ENCODE results near the gene CDKN2D.

Gene CDKN2D

DNA sequence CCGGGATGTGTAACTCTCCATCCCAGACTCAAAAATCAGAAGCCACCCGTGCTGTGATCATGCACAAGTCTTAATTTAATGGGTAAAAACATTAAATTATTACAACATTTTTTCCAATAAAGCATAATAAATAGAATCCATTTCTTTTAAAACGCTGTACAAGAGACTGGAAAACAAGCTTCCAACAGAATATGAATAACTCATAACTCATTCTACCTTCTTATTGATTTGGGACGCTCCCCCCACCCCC, 2.4 kb downstream of the CDKN2D start:
- Histone ChIP-seq H3K27ac (peak overlapping the region; percentile 50), H3K36me3 (peaks cover 47% of the 10 kb centered on the region), H3K4me3 (ENCODE audit: low read depth, low read length) (peak overlapping the region; percentile 23), H3K27me3 (ENCODE audit: insufficient read depth, low read depth, severe bottlenecking) (no peaks in the 10 kb centered on the region), H3K9me3 (ENCODE audit: severe bottlenecking) (no peaks in the 10 kb centered on the region)
- TF ChIP-seq, protein P1, sequence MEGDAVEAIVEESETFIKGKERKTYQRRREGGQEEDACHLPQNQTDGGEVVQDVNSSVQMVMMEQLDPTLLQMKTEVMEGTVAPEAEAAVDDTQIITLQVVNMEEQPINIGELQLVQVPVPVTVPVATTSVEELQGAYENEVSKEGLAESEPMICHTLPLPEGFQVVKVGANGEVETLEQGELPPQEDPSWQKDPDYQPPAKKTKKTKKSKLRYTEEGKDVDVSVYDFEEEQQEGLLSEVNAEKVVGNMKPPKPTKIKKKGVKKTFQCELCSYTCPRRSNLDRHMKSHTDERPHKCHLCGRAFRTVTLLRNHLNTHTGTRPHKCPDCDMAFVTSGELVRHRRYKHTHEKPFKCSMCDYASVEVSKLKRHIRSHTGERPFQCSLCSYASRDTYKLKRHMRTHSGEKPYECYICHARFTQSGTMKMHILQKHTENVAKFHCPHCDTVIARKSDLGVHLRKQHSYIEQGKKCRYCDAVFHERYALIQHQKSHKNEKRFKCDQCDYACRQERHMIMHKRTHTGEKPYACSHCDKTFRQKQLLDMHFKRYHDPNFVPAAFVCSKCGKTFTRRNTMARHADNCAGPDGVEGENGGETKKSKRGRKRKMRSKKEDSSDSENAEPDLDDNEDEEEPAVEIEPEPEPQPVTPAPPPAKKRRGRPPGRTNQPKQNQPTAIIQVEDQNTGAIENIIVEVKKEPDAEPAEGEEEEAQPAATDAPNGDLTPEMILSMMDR (IDR thresholded peaks at IDR 0.05; ENCODE audit: low read depth, low read length) = no peak
- no peak for DNase-seq

DNA sequence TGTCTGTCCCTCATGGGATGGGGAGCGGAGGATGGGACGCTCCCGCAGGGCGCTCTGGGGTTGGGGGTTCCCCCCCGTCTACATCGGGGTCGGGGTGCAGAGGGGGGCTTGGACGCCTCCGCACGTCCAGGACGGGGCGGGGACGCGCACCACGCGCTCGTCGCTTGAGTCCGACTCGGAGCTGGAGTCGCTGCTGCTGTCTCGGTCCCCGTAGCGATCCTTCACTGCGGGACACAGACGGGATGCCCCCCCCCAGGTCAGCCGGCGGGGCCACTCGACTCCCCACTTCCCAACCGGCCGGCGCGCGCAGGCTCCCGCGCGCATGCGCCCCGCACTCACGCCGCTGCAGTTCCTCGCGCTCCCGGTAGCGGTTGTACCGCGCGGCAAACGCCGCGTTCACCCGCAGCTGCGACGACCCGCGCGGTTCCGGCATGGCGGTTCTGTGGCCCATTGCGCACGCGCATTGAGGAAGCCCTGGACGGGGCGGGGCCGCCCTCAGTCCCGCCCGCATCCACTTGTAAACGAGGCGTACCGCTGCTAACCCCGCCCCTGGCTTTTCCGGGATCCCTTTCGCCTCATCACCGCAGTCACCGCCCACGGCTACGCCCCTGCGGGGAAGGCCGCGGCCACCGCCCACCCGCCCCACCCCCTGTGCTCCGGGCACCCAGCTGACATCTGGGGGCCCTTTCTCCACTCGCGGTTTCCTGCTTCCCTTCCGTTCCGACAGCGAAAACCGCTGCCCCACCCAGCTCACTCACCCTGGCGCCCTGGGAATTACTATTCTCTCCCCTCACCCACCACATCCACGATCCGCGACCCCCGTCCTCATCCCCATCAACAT, 3.0 kb downstream of the CDKN2D start, which contains the start of gene KRI1:
TSS of gene KRI1 (minus strand) at position 444 of the 841 bp plus-strand sequence. CDS start at position 433, 11 bp downstream.
- Histone ChIP-seq H3K4me3 (ENCODE audit: low read depth, low read length) (peak within 1 kb of the TSS; percentile 92), H3K9me3 (ENCODE audit: severe bottlenecking) (no peaks in the 10 kb centered on the region), H3K36me3 (peaks cover 52% of the 10 kb centered on the region), H3K27me3 (ENCODE audit: insufficient read depth, low read depth, severe bottlenecking) (no peaks in the 10 kb centered on the region), H3K27ac (peak within 1 kb of the TSS; percentile 98)
- peak; percentile 99 for DNase-seq
- TF ChIP-seq, protein P1 (IDR thresholded peaks at IDR 0.05; ENCODE audit: low read depth, low read length) = peak; percentile 43

DNA sequence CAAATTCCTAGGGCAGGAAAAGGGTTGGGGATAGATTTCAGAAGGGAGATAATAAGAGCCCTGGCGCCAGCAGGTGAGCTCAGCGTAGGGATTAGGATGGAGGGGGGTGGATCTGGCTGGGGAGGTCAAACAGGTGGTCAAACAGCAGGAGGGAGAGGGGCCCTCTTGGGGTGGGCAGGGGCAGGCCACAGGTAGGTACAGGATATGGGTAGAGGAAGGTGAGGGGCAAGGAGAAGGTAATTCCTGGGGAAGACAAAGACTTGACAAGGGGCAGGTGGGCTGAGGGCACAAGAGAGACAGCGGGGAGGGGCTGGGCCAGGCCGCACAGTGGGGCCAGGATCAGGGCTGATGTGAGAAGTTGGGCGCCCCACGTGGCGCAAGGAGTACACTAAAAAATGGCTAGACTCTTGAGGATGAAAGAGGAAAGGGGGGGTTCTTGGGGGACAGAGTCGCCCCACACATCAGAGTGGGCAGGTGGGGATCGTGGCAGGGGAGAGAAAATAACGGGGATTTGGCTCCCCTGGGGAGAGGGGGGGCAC, 3.7 kb downstream of the CDKN2D start:
- Histone ChIP-seq H3K27me3 (ENCODE audit: insufficient read depth, low read depth, severe bottlenecking) (no peaks in the 10 kb centered on the region), H3K9me3 (ENCODE audit: severe bottlenecking) (no peaks in the 10 kb centered on the region), H3K4me3 (ENCODE audit: low read depth, low read length) (peak overlapping the region; percentile 92), H3K27ac (peak overlapping the region; percentile 98), H3K36me3 (peaks cover 59% of the 10 kb centered on the region)
- peak; percentile 89 for DNase-seq
- TF ChIP-seq, protein P1 (IDR thresholded peaks at IDR 0.05; ENCODE audit: low read depth, low read length) = peak; percentile 39

DNA sequence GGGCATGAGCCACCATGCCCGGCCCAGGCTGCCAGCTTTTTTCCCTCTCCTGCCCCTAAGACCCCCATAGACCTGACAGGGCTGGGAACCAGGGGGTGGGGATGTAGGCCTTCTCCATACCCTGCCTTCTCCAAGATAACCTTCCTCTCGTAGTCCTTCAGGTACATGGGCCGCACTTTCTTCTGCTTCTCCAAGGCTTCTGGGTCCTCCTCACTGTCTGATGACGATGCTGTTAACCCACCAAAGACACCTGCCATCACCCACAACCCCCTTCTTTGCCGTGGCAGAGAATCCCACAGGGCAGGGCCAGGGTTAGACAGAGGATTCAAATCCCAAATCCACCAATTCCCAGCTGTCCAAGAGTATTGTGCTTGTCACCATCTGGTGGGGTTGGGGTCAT, 6.2 kb downstream of the CDKN2D start:
- Histone ChIP-seq H3K27ac (peak overlapping the region; percentile 98; the same call in 1 of the 2 replicates), H3K9me3 (ENCODE audit: severe bottlenecking) (no peaks in the 10 kb centered on the region), H3K27me3 (ENCODE audit: insufficient read depth, low read depth, severe bottlenecking) (no peaks in the 10 kb centered on the region), H3K36me3 (peaks cover 84% of the 10 kb centered on the region), H3K4me3 (ENCODE audit: low read depth, low read length) (no peak overlapping the region)
- TF ChIP-seq, protein P1 (IDR thresholded peaks at IDR 0.05; ENCODE audit: low read depth, low read length) = no peak
- DNase-seq = no peak

DNA sequence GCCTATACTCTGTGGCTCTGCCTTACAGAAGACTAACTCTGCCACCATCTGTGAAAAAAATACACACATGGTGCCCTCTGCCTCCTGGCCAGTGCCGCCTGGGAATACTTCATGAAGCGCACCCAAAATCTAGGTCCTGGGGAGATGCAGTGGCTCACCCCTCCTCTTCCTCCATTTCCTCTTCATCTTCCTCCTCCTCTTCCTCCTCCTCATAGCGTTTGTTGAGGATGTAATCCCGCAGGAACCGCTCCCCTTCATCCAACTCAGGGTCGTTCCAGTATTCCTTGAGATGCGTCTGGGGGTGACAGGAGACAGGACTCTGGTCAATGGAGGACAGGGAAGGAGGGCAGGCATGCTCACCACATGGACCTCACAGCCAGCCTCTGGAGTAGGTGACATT, 8.6 kb downstream of the CDKN2D start:
- Histone ChIP-seq H3K36me3 (peaks cover 96% of the 10 kb centered on the region), H3K4me3 (ENCODE audit: low read depth, low read length) (no peak overlapping the region), H3K27ac (no peak overlapping the region), H3K27me3 (ENCODE audit: insufficient read depth, low read depth, severe bottlenecking) (no peaks in the 10 kb centered on the region), H3K9me3 (ENCODE audit: severe bottlenecking) (no peaks in the 10 kb centered on the region)
- TF ChIP-seq, protein P1 (IDR thresholded peaks at IDR 0.05; ENCODE audit: low read depth, low read length) = no peak
- DNase-seq = no peak

Measured in WERI-Rb-1 (cell line).